Hepatocyte (in vitro differentiated cells): ENCODE data around the gene C13orf42.

Source experiments
- CTCF ChIP-seq: fragments of 200-600 bp; sonication (generic); IDR thresholded peaks from 2 replicates; pipeline ENCODE4 v1.5.1; 2016; ENCODE audit warnings: antibody characterized with exemption, mild to moderate bottlenecking; ENCODE audit not compliant: poor library complexity
- EZH2 ChIP-seq: fragments of 200-600 bp; sonication (generic); IDR thresholded peaks from 2 replicates; pipeline ENCODE4 v1.6.1; 2016; ENCODE audit warnings: antibody characterized with exemption, mild to moderate bottlenecking, borderline replicate concordance
- EZH2phosphoT487 ChIP-seq: fragments of 200-600 bp; sonication (generic); IDR thresholded peaks from one replicate; pipeline ENCODE4 v1.6.1; 2018; ENCODE audit warnings: antibody characterized with exemption, mild to moderate bottlenecking, low read depth, moderate library complexity; ENCODE audit not compliant: unreplicated experiment, severe bottlenecking

- no peak for TF ChIP-seq CTCF
- TF ChIP-seq EZH2phosphoT487 = no peak
- TF ChIP-seq EZH2 = no peak
Observed at GRCh38 chr13:51068501-51068900, 42.6 kb downstream of the C13orf42 start.
